Right lobe of liver (tissue), 4 donors: ENCODE measurements around the gene TAS2R1.

ENCODE experiments used
- CTCF ChIP-seq, 4 donors: fragments of 200-600 bp in 3 of 4; fragments of 450-650 bp in 1 of 4; IDR thresholded peaks; one replicate each; pipeline versions ENCODE4 v1.5.1 to v1.8.0; 2016 to 2022; ENCODE audit warnings: antibody characterized with exemption in 4 of 4, mild to moderate bottlenecking in 2 of 4
- POLR2A ChIP-seq: fragments of 450-650 bp; IDR thresholded peaks from one replicate; pipeline ENCODE4 v1.6.1; 2017; ENCODE audit warnings: antibody characterized with exemption, mild to moderate bottlenecking
- donor health status: DM: no; HTN: no; CAD: no.
- donor health status: DM: no; HTN: no; CAD: no.
- donor health status: DM: no; HTN: yes; CAD: no.

DNA sequence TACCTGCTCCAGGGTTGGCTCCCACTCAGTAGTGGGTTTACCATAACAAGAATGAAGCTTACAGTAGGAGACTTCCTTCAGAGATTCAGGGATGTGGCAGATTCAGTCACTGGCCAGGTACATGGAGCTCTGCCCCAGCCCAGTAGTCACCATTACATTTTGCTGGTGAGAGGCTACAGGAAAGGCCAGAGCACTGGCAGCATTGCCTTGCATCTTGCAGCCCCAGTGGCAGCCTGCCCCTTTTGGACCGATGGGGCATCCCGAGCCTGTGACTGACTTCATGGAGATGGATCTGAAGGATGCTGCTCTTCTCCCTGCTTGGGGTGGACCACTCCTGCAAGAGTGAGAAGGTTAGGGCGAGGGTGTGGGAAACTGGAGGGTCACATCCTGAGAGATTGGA, 16.8 kb downstream of the TAS2R1 start:
- TF ChIP-seq POLR2A (no peak), CTCF (IDR thresholded peaks at IDR 0.05) (no peak)
